Mesothelial cell of epicardium (in vitro differentiated cells): ENCODE results near the gene TAPBPL. TPM values are rescaled to one million over a fixed set of nuclear protein-coding genes. Genes with fewer than 3 reads are reported as not detected.
"Not testable (repeated sequence)": the region's sequence is repeated elsewhere in the genome, so short reads cannot be mapped to it uniquely, and the experiment has no call there.

ENCODE experiments used
- DNase-seq, 2 experiments: peaks; one replicate each; pipeline ENCODE4 v3.0.0; 2021; ENCODE audit warnings: low spot score in 2 of 2; ENCODE audit not compliant: unreplicated experiment in 2 of 2
- H3K27ac Mint-ChIP-seq: 2 replicates; pipeline ENCODE4 v1.8.0; 2021; ENCODE audit warnings: mixed read lengths
- H3K27me3 Mint-ChIP-seq: 2 replicates; pipeline ENCODE4 v1.8.0; 2021; ENCODE audit warnings: low read depth, mixed read lengths
- H3K36me3 Mint-ChIP-seq: 2 replicates; pipeline ENCODE4 v1.8.0; 2021; ENCODE audit warnings: mixed read lengths
- H3K4me1 Mint-ChIP-seq: 2 replicates; pipeline ENCODE4 v1.8.0; 2021; ENCODE audit warnings: mixed read lengths
- H3K4me3 Mint-ChIP-seq: 2 replicates; pipeline ENCODE4 v1.8.0; 2021; ENCODE audit warnings: mild to moderate bottlenecking, moderate library complexity, mixed read lengths
- H3K9me3 Mint-ChIP-seq: 2 replicates; pipeline ENCODE4 v1.8.0; 2021; ENCODE audit warnings: mixed read lengths
- total RNA-seq: library from RNA; stranded (reverse); gene quantifications from 3 replicates; pipeline ENCODE4 v1.2.1, GENCODE V29; 2021
- TF ChIP-seq, protein P1 (sequence below): fragments of 200-600 bp; sonication (generic); IDR thresholded peaks from one replicate; pipeline ENCODE4 v1.5.0; 2021; ENCODE audit warnings: antibody characterized with exemption; ENCODE audit not compliant: unreplicated experiment

The TAPBPL gene
- total RNA-seq, 1 donor from 2014 or later = 2.6 TPM

DNA sequence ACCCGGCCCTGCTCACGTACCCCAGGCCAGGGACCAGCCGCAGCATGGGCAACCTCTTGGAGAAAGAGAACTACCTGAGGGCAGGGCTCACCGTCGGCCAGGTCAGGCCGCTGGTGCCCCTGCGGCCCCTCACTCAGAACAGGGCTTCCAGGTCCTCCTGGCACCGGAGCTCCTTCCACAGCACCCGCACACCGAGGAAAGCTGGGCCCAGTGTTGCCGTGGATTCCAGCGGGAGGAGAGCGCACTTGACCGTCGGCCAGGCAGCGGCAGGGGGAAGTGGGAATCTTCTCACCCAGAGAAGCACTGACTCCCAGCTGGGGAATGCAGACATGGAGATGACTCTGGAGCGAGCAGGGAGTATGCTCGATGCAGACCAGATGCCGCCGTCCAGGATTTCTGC is 26.6 kb downstream of the TAPBPL start:
- H3K9me3 Mint-ChIP-seq = peaks cover 4% of the 10 kb centered on the region
- DNase-seq = no peak
- H3K27me3 Mint-ChIP-seq = no peaks in the 10 kb centered on the region
- H3K36me3 Mint-ChIP-seq = no peaks in the 10 kb centered on the region
- H3K4me1 Mint-ChIP-seq = no peaks in the 10 kb centered on the region
- no peak overlapping the region for H3K4me3 Mint-ChIP-seq
- TF ChIP-seq, protein P1, sequence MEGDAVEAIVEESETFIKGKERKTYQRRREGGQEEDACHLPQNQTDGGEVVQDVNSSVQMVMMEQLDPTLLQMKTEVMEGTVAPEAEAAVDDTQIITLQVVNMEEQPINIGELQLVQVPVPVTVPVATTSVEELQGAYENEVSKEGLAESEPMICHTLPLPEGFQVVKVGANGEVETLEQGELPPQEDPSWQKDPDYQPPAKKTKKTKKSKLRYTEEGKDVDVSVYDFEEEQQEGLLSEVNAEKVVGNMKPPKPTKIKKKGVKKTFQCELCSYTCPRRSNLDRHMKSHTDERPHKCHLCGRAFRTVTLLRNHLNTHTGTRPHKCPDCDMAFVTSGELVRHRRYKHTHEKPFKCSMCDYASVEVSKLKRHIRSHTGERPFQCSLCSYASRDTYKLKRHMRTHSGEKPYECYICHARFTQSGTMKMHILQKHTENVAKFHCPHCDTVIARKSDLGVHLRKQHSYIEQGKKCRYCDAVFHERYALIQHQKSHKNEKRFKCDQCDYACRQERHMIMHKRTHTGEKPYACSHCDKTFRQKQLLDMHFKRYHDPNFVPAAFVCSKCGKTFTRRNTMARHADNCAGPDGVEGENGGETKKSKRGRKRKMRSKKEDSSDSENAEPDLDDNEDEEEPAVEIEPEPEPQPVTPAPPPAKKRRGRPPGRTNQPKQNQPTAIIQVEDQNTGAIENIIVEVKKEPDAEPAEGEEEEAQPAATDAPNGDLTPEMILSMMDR = no peak
- H3K27ac Mint-ChIP-seq = no peak overlapping the region

DNA sequence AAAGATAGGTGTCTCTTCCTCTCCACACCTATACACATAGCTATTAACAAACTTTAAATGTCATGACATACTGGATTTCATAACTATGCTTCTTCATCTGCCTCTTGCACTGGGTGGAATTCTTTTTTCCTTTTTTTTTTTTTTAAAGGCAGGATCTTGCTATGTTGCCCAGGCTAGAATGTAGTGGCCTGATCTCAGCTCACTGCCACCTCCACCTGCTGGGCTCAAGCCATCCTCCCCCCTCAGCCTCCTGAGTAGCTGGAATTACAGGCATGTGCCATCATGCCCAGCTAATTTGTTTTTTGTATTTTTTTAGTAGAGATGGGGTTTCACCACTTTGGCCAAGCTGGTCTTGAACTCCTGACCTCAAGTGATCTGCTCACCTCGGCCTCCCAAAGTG is 36.4 kb downstream of the TAPBPL start:
- Mint-ChIP-seq H3K27ac (no peak overlapping the region), H3K4me3 (no peak overlapping the region), H3K27me3 (no peaks in the 10 kb centered on the region), H3K9me3 (no peaks in the 10 kb centered on the region), H3K36me3 (no peaks in the 10 kb centered on the region), H3K4me1 (peaks cover 10% of the 10 kb centered on the region)
- no peak for DNase-seq
- TF ChIP-seq, protein P1 = no peak

DNA sequence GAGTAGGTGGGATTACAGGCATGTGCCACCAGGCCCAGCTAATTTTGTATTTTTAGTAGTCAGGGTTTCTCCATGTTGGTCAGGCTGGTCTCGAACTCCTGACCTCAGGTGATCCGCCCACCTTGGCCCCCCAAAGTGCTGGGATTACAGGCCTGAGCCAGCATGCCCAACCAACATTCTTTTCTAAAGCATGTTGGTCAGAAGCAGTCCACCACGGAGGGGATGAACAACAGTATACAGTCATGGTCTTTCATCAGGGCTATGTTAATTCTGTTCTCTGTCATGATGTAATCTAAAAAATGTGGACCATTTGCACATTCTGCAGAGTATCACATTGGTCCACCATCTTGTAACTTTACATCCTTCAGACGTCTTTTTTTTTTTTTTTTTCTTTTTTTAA is 37.6 kb downstream of the TAPBPL start:
- Mint-ChIP-seq H3K36me3 (no peaks in the 10 kb centered on the region), H3K9me3 (no peaks in the 10 kb centered on the region), H3K4me3 (no peak overlapping the region), H3K4me1 (peaks cover 13% of the 10 kb centered on the region), H3K27me3 (no peaks in the 10 kb centered on the region), H3K27ac (no peak overlapping the region)
- TF ChIP-seq, protein P1 = no peak
- no peak for DNase-seq

DNA sequence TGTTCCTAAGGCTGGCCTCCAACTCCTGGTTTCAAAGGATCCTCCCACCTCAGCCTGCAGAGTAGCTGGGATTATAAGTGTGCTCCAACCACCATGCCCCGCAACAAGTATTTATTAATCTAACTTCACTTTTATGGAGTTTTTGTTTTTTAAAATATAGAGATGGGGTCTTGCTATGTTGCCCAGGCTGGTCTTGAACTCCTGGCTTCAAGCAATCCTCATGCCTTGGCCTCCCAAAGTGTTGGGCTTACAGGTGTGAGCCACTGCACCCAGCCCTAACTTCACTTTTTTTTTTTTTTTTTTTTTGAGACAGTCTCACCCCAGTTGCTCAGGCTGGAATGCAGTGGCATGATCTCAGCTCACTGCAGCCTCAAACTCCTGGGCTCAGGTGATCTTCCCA is 38.8 kb downstream of the TAPBPL start:
- H3K27me3 Mint-ChIP-seq, H3K27ac Mint-ChIP-seq, H3K36me3 Mint-ChIP-seq, DNase-seq, H3K4me3 Mint-ChIP-seq, H3K9me3 Mint-ChIP-seq: not testable (repeated sequence)
- peaks cover 24% of the 10 kb centered on the region for H3K4me1 Mint-ChIP-seq

DNA sequence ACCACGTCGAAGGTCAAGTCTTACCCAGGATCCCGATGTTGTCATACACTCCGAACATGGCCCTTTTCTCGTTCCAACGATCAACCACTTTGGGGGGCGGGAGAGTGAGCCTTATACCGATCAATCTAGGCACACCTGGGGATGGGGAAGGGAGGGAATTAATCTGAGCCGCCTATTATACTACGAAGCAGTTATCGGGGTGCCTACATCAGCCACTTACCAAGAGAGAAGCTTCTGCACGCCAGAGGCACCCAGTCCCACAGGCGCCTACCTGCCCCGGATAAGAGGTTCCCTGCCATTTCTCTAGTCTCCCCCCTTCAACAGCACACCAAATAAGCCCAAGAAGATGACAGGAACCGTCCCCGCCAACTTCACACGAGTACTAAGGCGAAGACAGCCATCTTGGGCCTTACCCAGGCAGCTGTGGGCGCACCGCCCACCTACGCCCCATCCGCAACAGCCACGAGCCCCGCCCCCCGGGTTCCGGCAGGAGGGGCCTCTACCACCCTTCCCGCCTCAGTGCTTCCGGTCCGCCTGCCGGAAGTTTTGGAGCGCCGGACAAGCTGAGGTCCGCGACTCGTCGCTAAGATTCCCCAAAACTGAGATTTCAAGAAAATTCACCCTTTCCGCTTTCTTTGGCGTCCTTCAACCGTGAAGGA is 41.1 kb downstream of the TAPBPL start, which contains the start of gene MRPL51:
MRPL51 (minus strand) TSS at position 425 of the 659 bp plus-strand sequence; CDS start at position 299, 126 bp downstream.
- Mint-ChIP-seq H3K4me1 (peaks cover 24% of the 10 kb centered on the region), H3K36me3 (peaks cover 6% of the 10 kb centered on the region), H3K4me3 (peak within 1 kb of the TSS; percentile 90), H3K9me3 (no peaks in the 10 kb centered on the region), H3K27ac (peak within 1 kb of the TSS; percentile 97), H3K27me3 (no peaks in the 10 kb centered on the region)
- TF ChIP-seq, protein P1 = no peak
- peak; percentile 94 to 97 for DNase-seq

DNA sequence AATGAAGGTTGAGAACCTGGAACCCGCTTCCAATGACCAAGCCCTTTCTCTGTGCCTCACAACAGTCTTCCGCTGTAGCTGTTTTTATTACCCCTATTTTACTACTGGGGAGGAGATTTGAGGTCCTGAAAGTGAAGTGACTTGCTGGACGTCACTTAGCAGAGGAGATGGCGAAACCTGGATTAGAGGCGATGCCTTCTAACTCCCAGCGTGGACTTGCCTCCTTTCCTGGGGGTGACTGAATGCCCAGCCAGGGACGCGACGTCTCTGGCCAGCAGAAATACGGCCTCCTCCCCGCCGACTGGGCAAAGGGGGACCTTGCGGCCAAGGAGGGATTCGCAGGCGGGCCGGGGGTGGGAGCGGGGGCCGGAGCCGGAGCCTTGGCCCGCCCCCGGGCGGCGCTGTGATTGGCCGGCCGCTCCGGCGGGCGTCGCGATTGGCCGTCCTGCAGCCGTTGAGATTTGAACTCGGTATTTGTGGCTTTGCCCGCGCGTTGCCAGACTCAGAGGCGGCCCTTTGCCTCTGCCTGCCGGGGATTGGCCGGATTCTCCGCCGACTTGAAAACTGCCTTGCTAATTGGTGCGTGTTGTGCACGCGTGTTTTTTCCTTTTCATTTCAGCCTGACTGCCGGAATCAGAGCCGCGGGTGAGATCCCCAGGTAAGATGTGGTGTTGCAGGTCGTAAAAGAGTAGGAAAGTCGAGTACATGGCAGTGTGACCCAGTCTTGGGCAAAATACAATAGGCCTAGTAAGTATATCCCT is 41.8 kb downstream of the TAPBPL start, which contains the start of gene NCAPD2:
NCAPD2 (plus strand) TSS at position 606 of the 761 bp plus-strand sequence. CDS start 997 bp downstream, outside the sequence.
- no peaks in the 10 kb centered on the region for H3K9me3 Mint-ChIP-seq
- peaks cover 8% of the 10 kb centered on the region for H3K36me3 Mint-ChIP-seq
- peak; percentile 84 to 92 for DNase-seq
- H3K27me3 Mint-ChIP-seq = no peaks in the 10 kb centered on the region
- peak within 1 kb of the TSS; percentile 90 for H3K4me3 Mint-ChIP-seq
- H3K4me1 Mint-ChIP-seq = peaks cover 24% of the 10 kb centered on the region
- TF ChIP-seq, protein P1 = peak; percentile 23
- peak within 1 kb of the TSS; percentile 97 for H3K27ac Mint-ChIP-seq
